DOHH2 (cell line): ENCODE data around the gene LRRC51.

Experiments used
- CTCF ChIP-seq: fragments of 200-600 bp; sonication (generic); IDR thresholded peaks from one replicate; pipeline ENCODE4 v1.5.1; 2014; ENCODE audit warnings: antibody characterized with exemption, mild to moderate bottlenecking, low read depth, low read length; ENCODE audit not compliant: poor library complexity, severe bottlenecking
- EZH2phosphoT487 ChIP-seq: fragments of 200-600 bp; sonication (generic); IDR thresholded peaks from 2 replicates; pipeline ENCODE4 v1.6.1; 2017; ENCODE audit warnings: borderline replicate concordance, mild to moderate bottlenecking, antibody characterized with exemption, low read length, moderate library complexity, mixed read lengths

- no peak for TF ChIP-seq CTCF
- TF ChIP-seq EZH2phosphoT487, result no peak
Observed at GRCh38 chr11:72078477-72078876, 2.2 kb upstream of the LRRC51 start.
